Mucosa of descending colon (tissue), 3 donors: ENCODE results near the gene BTBD9. TPM values are rescaled to one million over a fixed set of nuclear protein-coding genes. Genes with fewer than 3 reads are reported as not detected.
A peak's percentile ranks its signal among the peaks of the same experiment; 100 is the strongest.

Experiments used
- ATAC-seq: fragments of 200-7000 bp; cut with Tn5 transposase; one replicate; pipeline ENCODE4 v1.9.1; 2020; ENCODE audit warnings: mild to moderate bottlenecking, moderate library complexity
- DNase-seq, 3 donors: peaks; one replicate each; pipeline ENCODE4 v3.0.0-alpha.2; 2020
- H3K36me3 ChIP-seq: fragments of 200-600 bp; one replicate; pipeline ENCODE4 v1.8.0; 2021; ENCODE audit warnings: low read depth, mild to moderate bottlenecking
- H3K4me1 ChIP-seq: fragments of 200-600 bp; one replicate; pipeline ENCODE4 v1.8.0; 2021; ENCODE audit warnings: low read depth, mild to moderate bottlenecking
- H3K4me3 ChIP-seq: fragments of 200-600 bp; one replicate; pipeline ENCODE4 v1.8.0; 2021; ENCODE audit warnings: mild to moderate bottlenecking
- H3K9me3 ChIP-seq: fragments of 200-600 bp; one replicate; pipeline ENCODE4 v1.8.0; 2021; ENCODE audit warnings: mild to moderate bottlenecking
- CTCF ChIP-seq: fragments of 200-600 bp; IDR thresholded peaks from one replicate; pipeline ENCODE4 v1.8.0; 2022; ENCODE audit warnings: antibody characterized with exemption, mild to moderate bottlenecking
- intact Hi-C, 2 donors: fragments of 100-400 bp; cut with DNase I in 1 of 2; cut with micrococcal nuclease in 1 of 2; formaldehyde crosslinking; loops; one replicate each; pipeline versions ENCODE4 v1.11.0 to v1.11.1; 2022; cut with DNase I, micrococcal nuclease
- total RNA-seq, 3 donors: library from RNA; stranded (reverse); fragmentation: NEBNext Ultra II Directional in 2 of 3; extraction: Animal tissue kit (Norgen Biotek cat#: 25700) in 2 of 3; gene quantifications; one replicate each; pipeline versions ENCODE4 v1.2.1 to v1.2.4, GENCODE V29; 2021 to 2023
- donor health status: DM: no; HTN: no; CAD: no; lungs with moderate emphysema.
- donor health status: DM: no; HTN: no; CAD: no.
- donor health status: DM: no; HTN: yes; CAD: no.

The BTBD9 gene
- total RNA-seq, 3 donors from 2014 or later: 22.4 to 38.8 (median 23.9) TPM

- DNase-seq (no peak), ATAC-seq (no peak)
- TF ChIP-seq CTCF: no peak
- Histone ChIP-seq H3K4me3 (no peak overlapping the region), H3K4me1 (no peaks in the 10 kb centered on the region), H3K9me3 (no peaks in the 10 kb centered on the region), H3K36me3 (no peaks in the 10 kb centered on the region)
- intact Hi-C loops: no loop called here
Measured at GRCh38 chr6:38354037-38354381, 285.7 kb downstream of the BTBD9 start.

DNA sequence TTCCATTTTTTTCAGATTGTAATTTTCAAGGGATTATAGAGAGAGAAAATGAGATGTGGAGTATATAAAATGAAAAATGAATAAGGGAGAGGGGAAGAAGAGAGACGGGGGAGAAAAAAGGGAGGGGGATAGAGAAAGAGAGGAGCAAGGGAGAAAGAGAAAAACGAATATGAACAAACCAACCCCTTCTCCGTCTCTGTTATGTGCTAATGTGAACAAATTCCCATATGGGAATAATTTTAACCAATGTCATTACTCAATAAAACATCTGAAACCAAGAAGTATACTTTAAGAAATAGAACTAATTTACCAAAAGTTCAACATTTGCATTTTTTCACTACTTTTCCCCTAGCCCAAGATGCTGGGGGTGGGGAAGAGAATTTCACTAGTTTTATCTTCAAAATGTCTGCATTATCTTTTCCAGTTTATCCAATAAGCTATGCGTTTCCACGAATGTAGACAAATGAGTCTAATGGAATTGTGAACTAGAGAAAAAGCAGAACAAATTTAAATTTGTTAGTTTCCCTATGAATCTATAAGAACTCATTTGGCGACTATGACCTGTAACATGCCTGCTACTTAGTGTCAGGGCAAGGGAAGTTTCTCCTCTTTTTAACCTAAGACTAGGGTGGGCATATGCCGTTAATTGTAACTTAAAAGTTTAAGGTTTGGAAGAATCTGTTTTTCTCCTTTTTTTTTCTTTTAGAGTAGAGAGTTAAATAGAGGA lies 286.3 kb downstream of the BTBD9 start:
- DNase-seq (no peak), ATAC-seq (no peak)
- no peaks in the 10 kb centered on the region for H3K9me3 ChIP-seq
- TF ChIP-seq CTCF: no peak
- intact Hi-C loops: no loop called here
- H3K36me3 ChIP-seq: no peaks in the 10 kb centered on the region
- no peaks in the 10 kb centered on the region for H3K4me1 ChIP-seq
- no peak overlapping the region for H3K4me3 ChIP-seq

DNA sequence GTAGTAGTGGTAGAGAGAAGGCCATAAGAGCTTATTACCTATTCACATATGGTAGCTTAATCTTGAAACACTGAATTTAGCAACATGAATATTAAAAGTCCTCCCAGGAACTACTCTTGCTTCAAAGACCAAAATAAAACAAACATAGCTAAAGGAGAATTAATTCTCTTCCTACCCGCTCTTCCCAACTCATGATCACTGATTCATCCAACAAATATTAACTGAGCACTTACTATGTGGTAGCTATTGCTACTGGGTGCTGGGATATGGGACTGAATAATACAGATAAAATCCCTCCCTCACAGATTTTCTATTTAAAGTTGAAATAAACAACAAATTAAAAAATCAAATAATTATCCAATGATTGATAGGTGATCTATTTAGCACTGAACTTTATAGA lies 287.1 kb downstream of the BTBD9 start:
- no peaks in the 10 kb centered on the region for H3K4me1 ChIP-seq
- H3K4me3 ChIP-seq: no peak overlapping the region
- H3K9me3 ChIP-seq: no peaks in the 10 kb centered on the region
- no peak for TF ChIP-seq CTCF
- no peak for DNase-seq
- ATAC-seq: no peak
- H3K36me3 ChIP-seq: no peaks in the 10 kb centered on the region
- intact Hi-C loops: no loop called here

GRCh38 chr6:38350942-38351341 lies 288.8 kb downstream of the BTBD9 start:
- DNase-seq (peak in 1 of 3 donors; percentile 10), ATAC-seq (peak; percentile 36)
- TF ChIP-seq CTCF: no peak
- no peaks in the 10 kb centered on the region for H3K4me1 ChIP-seq
- no peak overlapping the region for H3K4me3 ChIP-seq
- H3K36me3 ChIP-seq: no peaks in the 10 kb centered on the region
- intact Hi-C loops: no loop called here
- H3K9me3 ChIP-seq: no peaks in the 10 kb centered on the region

- H3K4me1 ChIP-seq: no peaks in the 10 kb centered on the region
- no peak overlapping the region for H3K4me3 ChIP-seq
- DNase-seq (no peak), ATAC-seq (no peak)
- TF ChIP-seq CTCF: no peak
- H3K36me3 ChIP-seq: no peaks in the 10 kb centered on the region
- no peaks in the 10 kb centered on the region for H3K9me3 ChIP-seq
- intact Hi-C loops: no loop called here
Measured at GRCh38 chr6:38350220-38350619, 289.5 kb downstream of the BTBD9 start.

DNA sequence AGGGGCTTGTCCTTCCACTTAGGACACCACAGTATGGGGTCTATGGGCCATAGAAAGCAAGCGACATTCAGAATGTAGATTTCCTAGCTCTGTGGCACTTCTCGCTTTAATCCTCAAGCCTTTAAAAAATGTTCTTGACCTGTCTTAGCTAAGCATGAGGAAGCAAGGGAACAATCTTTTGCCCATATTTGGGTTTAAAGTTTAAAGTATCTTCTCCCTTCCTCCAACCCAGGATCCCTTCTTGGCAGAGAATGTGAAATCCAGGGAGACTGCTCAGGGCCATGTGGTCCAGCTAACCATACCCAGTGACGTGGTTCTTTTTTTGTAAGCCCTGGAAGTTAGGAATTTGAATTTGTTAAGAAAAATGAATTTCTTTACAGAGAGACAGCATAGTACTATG lies 289.9 kb downstream of the BTBD9 start:
- DNase-seq (no peak), ATAC-seq (peak; percentile 31)
- no peaks in the 10 kb centered on the region for H3K4me1 ChIP-seq
- H3K36me3 ChIP-seq: no peaks in the 10 kb centered on the region
- intact Hi-C loops: no loop called here
- H3K9me3 ChIP-seq: no peaks in the 10 kb centered on the region
- H3K4me3 ChIP-seq: no peak overlapping the region
- no peak for TF ChIP-seq CTCF
